ENCODE measurements around the gene ZNF784. TPM values are rescaled to one million over a fixed set of nuclear protein-coding genes. Genes with fewer than 3 reads are reported as not detected.
A peak's percentile ranks its signal among the peaks of the same experiment; 100 is the strongest.

Gene ZNF784
- 11.1 TPM for total RNA-seq
- polyA plus RNA-seq: 1 to 10 TPM; 1.0 to 2.4 (median 1.6) TPM

GRCh38 chr19:55624109-55625003 is at the start of gene ZNF784:
TSS of gene ZNF784 (minus strand) at chr19:55624566. CDS start at chr19:55624561, 5 bp downstream.
- ATAC-seq (ENCODE audit: low read depth in 2 of 2) (peak; percentile 80 to 84), DNase-seq (peak; percentile 90 to 93 (median 92))
- Mint-ChIP-seq H3K27ac (peak within 1 kb of the TSS; percentile 97 to 98 (median 98)), H3K36me3 (peaks cover 4% of the 10 kb centered on the region), H3K27me3 (no peaks in the 10 kb centered on the region), H3K9me3 (no peaks in the 10 kb centered on the region), H3K4me1 (peaks cover 17 to 53% (median 25%) of the 10 kb centered on the region in 4 donors), H3K4me3 (peak within 1 kb of the TSS; percentile 89 to 95 (median 91))
- Histone ChIP-seq H3K27ac (ENCODE audit: insufficient read depth, low read length, poor library complexity, severe bottlenecking) (peak within 1 kb of the TSS; percentile 96), H3K9me3 (ENCODE audit: control insufficient read depth in 2 of 2, low read length in 2 of 2) (no peaks in the 10 kb centered on the region), H3K27me3 (ENCODE audit: control insufficient read depth, insufficient read depth, low read length) (no peaks in the 10 kb centered on the region), H3K4me3 (ENCODE audit: low read depth, low read length) (peak within 1 kb of the TSS; percentile 76), H3K4me1 (ENCODE audit: control insufficient read depth, insufficient read depth, low read length, poor library complexity, severe bottlenecking) (peaks cover 33% of the 10 kb centered on the region), H3K36me3 (ENCODE audit: control insufficient read depth, insufficient read depth, low read length) (no peaks in the 10 kb centered on the region)

GRCh38 chr19:55673889-55674288 is 49.5 kb upstream of the ZNF784 start:
- Mint-ChIP-seq H3K36me3 (peaks cover 19% of the 10 kb centered on the region), H3K4me3 (peak overlapping the region; percentile 47 to 76 (median 56)), H3K27ac (peak overlapping the region in 2 of 3 donors; percentile 42 to 71), H3K27me3 (no peaks in the 10 kb centered on the region), H3K9me3 (peaks cover 0 to 3% (median 0%) of the 10 kb centered on the region in 7 donors), H3K4me1 (peaks cover 19 to 66% (median 29%) of the 10 kb centered on the region in 4 donors)
- no peak for ATAC-seq (ENCODE audit: low read depth in 2 of 2)
- H3K27ac ChIP-seq (ENCODE audit: insufficient read depth, low read length, poor library complexity, severe bottlenecking): peak overlapping the region; percentile 85
- peaks cover 45% of the 10 kb centered on the region for H3K4me1 ChIP-seq (ENCODE audit: control insufficient read depth, insufficient read depth, low read length, poor library complexity, severe bottlenecking)
- no peaks in the 10 kb centered on the region for H3K9me3 ChIP-seq (ENCODE audit: control insufficient read depth in 2 of 2, low read length in 2 of 2)
- H3K27me3 ChIP-seq (ENCODE audit: control insufficient read depth, insufficient read depth, low read length): no peaks in the 10 kb centered on the region
- H3K36me3 ChIP-seq (ENCODE audit: control insufficient read depth, insufficient read depth, low read length): peaks cover 45% of the 10 kb centered on the region
- DNase-seq: no peak
- H3K4me3 ChIP-seq (ENCODE audit: low read depth, low read length): no peak overlapping the region

GRCh38 chr19:55673465-55673864 is 49.1 kb upstream of the ZNF784 start:
- no peaks in the 10 kb centered on the region for H3K27me3 Mint-ChIP-seq
- peaks cover 0 to 3% (median 0%) of the 10 kb centered on the region in 7 donors for H3K9me3 Mint-ChIP-seq
- Histone ChIP-seq H3K27ac (ENCODE audit: insufficient read depth, low read length, poor library complexity, severe bottlenecking) (peak overlapping the region; percentile 85), H3K4me3 (ENCODE audit: low read depth, low read length) (no peak overlapping the region), H3K9me3 (ENCODE audit: control insufficient read depth in 2 of 2, low read length in 2 of 2) (no peaks in the 10 kb centered on the region), H3K27me3 (ENCODE audit: control insufficient read depth, insufficient read depth, low read length) (no peaks in the 10 kb centered on the region), H3K36me3 (ENCODE audit: control insufficient read depth, insufficient read depth, low read length) (peaks cover 44% of the 10 kb centered on the region), H3K4me1 (ENCODE audit: control insufficient read depth, insufficient read depth, low read length, poor library complexity, severe bottlenecking) (peaks cover 45% of the 10 kb centered on the region)
- H3K4me3 Mint-ChIP-seq: peak overlapping the region; percentile 47 to 76 (median 56)
- DNase-seq (no peak), ATAC-seq (ENCODE audit: low read depth in 2 of 2) (no peak)
- peaks cover 19 to 62% (median 29%) of the 10 kb centered on the region in 4 donors for H3K4me1 Mint-ChIP-seq
- peak overlapping the region in 2 of 3 donors; percentile 38 to 42 for H3K27ac Mint-ChIP-seq
- peaks cover 19% of the 10 kb centered on the region for H3K36me3 Mint-ChIP-seq

GRCh38 chr19:55672418-55672817 is 48.1 kb upstream of the ZNF784 start:
- Histone ChIP-seq H3K4me1 (ENCODE audit: control insufficient read depth, insufficient read depth, low read length, poor library complexity, severe bottlenecking) (peaks cover 38% of the 10 kb centered on the region), H3K27me3 (ENCODE audit: control insufficient read depth, insufficient read depth, low read length) (no peaks in the 10 kb centered on the region), H3K4me3 (ENCODE audit: low read depth, low read length) (no peak overlapping the region), H3K27ac (ENCODE audit: insufficient read depth, low read length, poor library complexity, severe bottlenecking) (peak overlapping the region; percentile 6), H3K9me3 (ENCODE audit: control insufficient read depth in 2 of 2, low read length in 2 of 2) (no peaks in the 10 kb centered on the region), H3K36me3 (ENCODE audit: control insufficient read depth, insufficient read depth, low read length) (peaks cover 48% of the 10 kb centered on the region)
- Mint-ChIP-seq H3K4me3 (peak overlapping the region in 3 of 4 donors; percentile 6 to 76 (median 44)), H3K9me3 (peaks cover 0 to 3% (median 0%) of the 10 kb centered on the region in 7 donors), H3K27me3 (no peaks in the 10 kb centered on the region), H3K36me3 (peaks cover 15% of the 10 kb centered on the region), H3K27ac (no peak overlapping the region), H3K4me1 (peaks cover 19 to 56% (median 24%) of the 10 kb centered on the region in 4 donors)
- no peak for DNase-seq
- ATAC-seq (ENCODE audit: low read depth in 2 of 2): no peak

- Mint-ChIP-seq H3K4me3 (peak overlapping the region in 2 of 4 donors; percentile 59 to 86), H3K36me3 (peaks cover 16% of the 10 kb centered on the region), H3K9me3 (no peaks in the 10 kb centered on the region), H3K4me1 (peaks cover 13 to 53% (median 17%) of the 10 kb centered on the region in 4 donors), H3K27me3 (no peaks in the 10 kb centered on the region), H3K27ac (peak overlapping the region in 1 of 3 donors; percentile 52)
- H3K27ac ChIP-seq (ENCODE audit: insufficient read depth, low read length, poor library complexity, severe bottlenecking): peak overlapping the region; percentile 19
- no peak overlapping the region for H3K4me3 ChIP-seq (ENCODE audit: low read depth, low read length)
- peaks cover 57% of the 10 kb centered on the region for H3K36me3 ChIP-seq (ENCODE audit: control insufficient read depth, insufficient read depth, low read length)
- peaks cover 24% of the 10 kb centered on the region for H3K4me1 ChIP-seq (ENCODE audit: control insufficient read depth, insufficient read depth, low read length, poor library complexity, severe bottlenecking)
- no peak for ATAC-seq (ENCODE audit: low read depth in 2 of 2)
- no peaks in the 10 kb centered on the region for H3K9me3 ChIP-seq (ENCODE audit: control insufficient read depth in 2 of 2, low read length in 2 of 2)
- H3K27me3 ChIP-seq (ENCODE audit: control insufficient read depth, insufficient read depth, low read length): no peaks in the 10 kb centered on the region
- no peak for DNase-seq
These were observed 46.6 kb upstream of the ZNF784 start for GRCh38 chr19:55671054-55671378.

GRCh38 chr19:55670280-55671053 is 46.1 kb upstream of the ZNF784 start:
- Mint-ChIP-seq H3K27me3 (no peaks in the 10 kb centered on the region), H3K27ac (no peak overlapping the region), H3K4me3 (peak overlapping the region in 3 of 4 donors; percentile 21 to 86 (median 61)), H3K36me3 (peaks cover 18% of the 10 kb centered on the region), H3K4me1 (peaks cover 8 to 51% (median 11%) of the 10 kb centered on the region in 4 donors), H3K9me3 (no peaks in the 10 kb centered on the region)
- ATAC-seq (ENCODE audit: low read depth in 2 of 2): no peak
- peak in 2 of 3 donors; percentile 22 to 27 for DNase-seq
- peaks cover 19% of the 10 kb centered on the region for H3K4me1 ChIP-seq (ENCODE audit: control insufficient read depth, insufficient read depth, low read length, poor library complexity, severe bottlenecking)
- no peak overlapping the region for H3K4me3 ChIP-seq (ENCODE audit: low read depth, low read length)
- H3K9me3 ChIP-seq (ENCODE audit: control insufficient read depth in 2 of 2, low read length in 2 of 2): no peaks in the 10 kb centered on the region
- H3K36me3 ChIP-seq (ENCODE audit: control insufficient read depth, insufficient read depth, low read length): peaks cover 60% of the 10 kb centered on the region
- peak overlapping the region; percentile 19 for H3K27ac ChIP-seq (ENCODE audit: insufficient read depth, low read length, poor library complexity, severe bottlenecking)
- no peaks in the 10 kb centered on the region for H3K27me3 ChIP-seq (ENCODE audit: control insufficient read depth, insufficient read depth, low read length)

- Mint-ChIP-seq H3K4me3 (peak overlapping the region in 1 of 4 donors; percentile 61), H3K27me3 (no peaks in the 10 kb centered on the region), H3K27ac (no peak overlapping the region), H3K4me1 (peaks cover 5 to 53% (median 11%) of the 10 kb centered on the region in 4 donors), H3K9me3 (no peaks in the 10 kb centered on the region), H3K36me3 (peaks cover 21% of the 10 kb centered on the region)
- H3K4me3 ChIP-seq (ENCODE audit: low read depth, low read length): no peak overlapping the region
- DNase-seq (no peak), ATAC-seq (ENCODE audit: low read depth in 2 of 2) (no peak)
- peaks cover 65% of the 10 kb centered on the region for H3K36me3 ChIP-seq (ENCODE audit: control insufficient read depth, insufficient read depth, low read length)
- no peak overlapping the region for H3K27ac ChIP-seq (ENCODE audit: insufficient read depth, low read length, poor library complexity, severe bottlenecking)
- H3K27me3 ChIP-seq (ENCODE audit: control insufficient read depth, insufficient read depth, low read length): no peaks in the 10 kb centered on the region
- H3K4me1 ChIP-seq (ENCODE audit: control insufficient read depth, insufficient read depth, low read length, poor library complexity, severe bottlenecking): peaks cover 16% of the 10 kb centered on the region
- H3K9me3 ChIP-seq (ENCODE audit: control insufficient read depth in 2 of 2, low read length in 2 of 2): no peaks in the 10 kb centered on the region
These were observed 45.3 kb upstream of the ZNF784 start for GRCh38 chr19:55669418-55670279.

All from CD4-positive, CD25-positive, alpha-beta regulatory T cell (primary cell).